ENCODE results near the gene APC2. TPM values are rescaled to one million over a fixed set of nuclear protein-coding genes. Genes with fewer than 3 reads are reported as not detected.

Gene APC2
- total RNA-seq, 1 experiment from 2014 or later, result 0.68 TPM

DNA sequence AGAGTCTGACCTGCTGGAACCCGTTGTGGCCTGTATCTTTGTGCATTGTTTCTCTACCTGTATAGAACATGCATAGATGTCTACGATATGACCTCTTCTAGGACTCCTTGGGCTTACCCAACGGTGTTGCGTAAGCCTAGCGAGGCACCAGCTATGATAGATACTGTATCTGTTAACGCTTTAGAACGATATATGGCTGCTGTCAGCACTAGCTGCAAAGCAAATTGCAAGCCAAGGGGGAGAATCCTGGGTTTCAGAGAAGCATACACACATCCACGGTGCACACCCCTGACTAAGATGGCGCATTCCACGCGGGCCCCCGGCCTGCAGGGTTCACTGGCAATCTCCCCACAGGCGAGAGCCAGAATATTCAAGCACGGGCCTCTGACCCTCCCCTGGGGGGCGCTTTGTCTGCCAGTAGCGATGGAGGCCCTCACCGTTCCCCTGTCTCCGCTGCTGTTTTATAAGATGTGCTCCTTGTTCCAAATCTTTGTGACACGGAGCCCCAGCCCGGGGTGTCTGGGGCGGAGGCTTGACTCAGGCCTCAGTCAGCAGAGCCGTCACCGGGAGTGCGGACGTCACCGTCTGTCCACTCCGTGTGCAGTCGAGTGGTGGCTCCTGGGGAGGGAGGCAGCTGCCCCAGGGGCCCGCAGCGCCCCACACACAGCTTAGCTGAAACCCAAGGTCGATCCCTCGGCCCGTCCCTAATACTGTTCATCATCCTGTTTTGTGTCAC, 24.7 kb upstream of the APC2 start:
- Histone ChIP-seq H2BK120ac (ENCODE audit: low read depth, low read length, poor library complexity, severe bottlenecking) (no peak overlapping the region), H3K56ac (ENCODE audit: insufficient read length, low read depth, low read length) (no peak overlapping the region), H3K9ac (ENCODE audit: extremely low read depth, insufficient read length, low read length) (no peak overlapping the region), H3K18ac (ENCODE audit: insufficient read length, low read depth, low read length) (no peak overlapping the region), H3T11ph (ENCODE audit: low read length) (no peak overlapping the region), H3K4me2 (ENCODE audit: insufficient read depth, insufficient read length, low read length) (no peak overlapping the region), H3K79me2 (ENCODE audit: insufficient read depth, low read length) (no peaks in the 10 kb centered on the region; the same call in 1 of the 2 replicates), H3K27me3 (ENCODE audit: insufficient read depth, low read length) (no peaks in the 10 kb centered on the region), H2BK15ac (ENCODE audit: low read depth, low read length) (no peak overlapping the region), H3K4me1 (ENCODE audit: insufficient read depth, low read length) (no peaks in the 10 kb centered on the region), H4K20me1 (ENCODE audit: control insufficient read depth, insufficient read depth, insufficient read length) (no peaks in the 10 kb centered on the region), H3K4ac (ENCODE audit: low read depth, low read length) (no peak overlapping the region), H2BK20ac (ENCODE audit: low read depth, low read length, poor library complexity, severe bottlenecking) (no peak overlapping the region), H3K23ac (ENCODE audit: insufficient read length, low read depth, low read length) (no peak overlapping the region), H3K9me3 (ENCODE audit: control insufficient read depth, low read depth, low read length) (no peaks in the 10 kb centered on the region), H3K23me2 (ENCODE audit: insufficient read length, low read depth, low read length, poor library complexity, severe bottlenecking) (peaks cover 6% of the 10 kb centered on the region), H3K27ac (ENCODE audit: insufficient read length, low read depth, low read length) (no peak overlapping the region), H4K5ac (ENCODE audit: insufficient read length, low read depth, low read length) (no peak overlapping the region), H4K91ac (ENCODE audit: insufficient read length, low read depth, low read length) (no peak overlapping the region), H4K8ac (replicated peaks; ENCODE audit: insufficient read length, low read depth, low read length) (no peak overlapping the region), H2AFZ (ENCODE audit: low read length) (no peak overlapping the region), H3K79me1 (ENCODE audit: insufficient read depth, low read depth, low read length, poor library complexity, severe bottlenecking) (peaks cover 3% of the 10 kb centered on the region), H2BK5ac (ENCODE audit: insufficient read length, low read length) (no peak overlapping the region), H2BK12ac (ENCODE audit: insufficient read length, low read depth, low read length) (no peak overlapping the region), H3K14ac (ENCODE audit: insufficient read depth, low read length) (no peak overlapping the region), H2AK5ac (ENCODE audit: insufficient read length, low read length) (no peak overlapping the region)
- TF ChIP-seq, protein P1, sequence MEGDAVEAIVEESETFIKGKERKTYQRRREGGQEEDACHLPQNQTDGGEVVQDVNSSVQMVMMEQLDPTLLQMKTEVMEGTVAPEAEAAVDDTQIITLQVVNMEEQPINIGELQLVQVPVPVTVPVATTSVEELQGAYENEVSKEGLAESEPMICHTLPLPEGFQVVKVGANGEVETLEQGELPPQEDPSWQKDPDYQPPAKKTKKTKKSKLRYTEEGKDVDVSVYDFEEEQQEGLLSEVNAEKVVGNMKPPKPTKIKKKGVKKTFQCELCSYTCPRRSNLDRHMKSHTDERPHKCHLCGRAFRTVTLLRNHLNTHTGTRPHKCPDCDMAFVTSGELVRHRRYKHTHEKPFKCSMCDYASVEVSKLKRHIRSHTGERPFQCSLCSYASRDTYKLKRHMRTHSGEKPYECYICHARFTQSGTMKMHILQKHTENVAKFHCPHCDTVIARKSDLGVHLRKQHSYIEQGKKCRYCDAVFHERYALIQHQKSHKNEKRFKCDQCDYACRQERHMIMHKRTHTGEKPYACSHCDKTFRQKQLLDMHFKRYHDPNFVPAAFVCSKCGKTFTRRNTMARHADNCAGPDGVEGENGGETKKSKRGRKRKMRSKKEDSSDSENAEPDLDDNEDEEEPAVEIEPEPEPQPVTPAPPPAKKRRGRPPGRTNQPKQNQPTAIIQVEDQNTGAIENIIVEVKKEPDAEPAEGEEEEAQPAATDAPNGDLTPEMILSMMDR (conservative IDR thresholded peaks at IDR 0.05), result no peak
- H3K27ac Mint-ChIP-seq, result peak overlapping the region in 1 of 3 experiments; percentile 51; a peak in 3 of 7 replicates
- H3K27me3 Mint-ChIP-seq (ENCODE audit: low read depth), result no peaks in the 10 kb centered on the region
- no peak overlapping the region for H3K4me3 Mint-ChIP-seq
- WGBS (ENCODE audit: extremely low coverage, insufficient read length, low lambda C conversion rate), result no CpG with 5 or more reads among the region's 33 CpGs
- peaks cover 0 to 20% of the 10 kb centered on the region in 2 experiments; a peak in 2 of 4 replicates for H3K4me1 Mint-ChIP-seq
- H3K36me3 Mint-ChIP-seq (ENCODE audit: insufficient read depth in 1 of 3, low read depth in 3 of 3), result peaks cover 22 to 79% (median 68%) of the 10 kb centered on the region in 3 experiments
- H3K9me3 Mint-ChIP-seq, result no peaks in the 10 kb centered on the region
- DNase-seq, result no peak
